ENCODE data around the gene PDP2.

The PDP2 gene

GRCh38 chr16:66939366-66939765, 59.1 kb downstream of the PDP2 start:
- FAIRE-seq, result no peak

DNA sequence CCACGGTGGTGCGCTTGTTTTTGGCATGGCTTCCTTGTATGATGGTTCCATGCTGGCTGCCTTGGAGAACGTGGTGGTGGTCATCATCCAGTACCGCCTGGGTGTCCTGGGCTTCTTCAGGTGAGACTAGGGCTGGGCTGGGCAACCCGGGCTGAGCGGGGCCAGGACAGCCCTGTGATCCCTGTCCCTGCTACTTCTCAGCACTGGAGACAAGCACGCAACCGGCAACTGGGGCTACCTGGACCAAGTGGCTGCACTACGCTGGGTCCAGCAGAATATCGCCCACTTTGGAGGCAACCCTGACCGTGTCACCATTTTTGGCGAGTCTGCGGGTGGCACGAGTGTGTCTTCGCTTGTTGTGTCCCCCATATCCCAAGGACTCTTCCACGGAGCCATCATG, 59.9 kb downstream of the PDP2 start:
- FAIRE-seq, result no peak

Data from endometrium (tissue), 2 donors.